MV-4-11 (cell line): Measurements from ENCODE around the gene FPGS.
A peak's percentile ranks its signal among the peaks of the same experiment; 100 is the strongest.
"Not testable (repeated sequence)": the region's sequence is repeated elsewhere in the genome, so short reads cannot be mapped to it uniquely, and the experiment has no call there.

ENCODE experiments used
- DNase-seq: peaks from one replicate; lab custom pipeline; 2025; lab: John Stamatoyannopoulos, UW

Gene FPGS

GRCh38 chr9:127838375-127839078 lies 35.8 kb downstream of the FPGS start:
- DNase-seq: no peak

GRCh38 chr9:127841087-127841835 lies 38.6 kb downstream of the FPGS start:
- no peak for DNase-seq

- DNase-seq: no peak
Observed at GRCh38 chr9:127844821-127845359, 42.2 kb downstream of the FPGS start.

- DNase-seq: not testable (repeated sequence)
Observed at GRCh38 chr9:127845619-127846018, 42.9 kb downstream of the FPGS start.

GRCh38 chr9:127846443-127847177 lies 43.9 kb downstream of the FPGS start:
- DNase-seq: no peak

- peak; percentile 69 for DNase-seq
Observed at GRCh38 chr9:127847178-127847510, 44.5 kb downstream of the FPGS start.

GRCh38 chr9:127847833-127848755 lies 45.4 kb downstream of the FPGS start:
- DNase-seq: no peak

GRCh38 chr9:127848756-127849504 lies 46.2 kb downstream of the FPGS start:
- DNase-seq: no peak

GRCh38 chr9:127850286-127850830 lies 47.7 kb downstream of the FPGS start:
- no peak for DNase-seq

GRCh38 chr9:127852829-127853228 lies 50.1 kb downstream of the FPGS start:
- DNase-seq: no peak

GRCh38 chr9:127853312-127854183 lies 50.9 kb downstream of the FPGS start:
- DNase-seq: peak; percentile 10

GRCh38 chr9:127854184-127854806 lies 51.6 kb downstream of the FPGS start, which contains the start of gene ENG:
Gene ENG (minus strand): TSS chr9:127854658. CDS start chr9:127854355, 303 bp downstream.
- peak; percentile 30 for DNase-seq

- no peak for DNase-seq
Observed at GRCh38 chr9:127854960-127855359, 52.3 kb downstream of the FPGS start.

GRCh38 chr9:127855522-127855921 lies 52.8 kb downstream of the FPGS start:
- DNase-seq: no peak

GRCh38 chr9:127856094-127856728 lies 53.5 kb downstream of the FPGS start:
- no peak for DNase-seq

- DNase-seq: no peak
Observed at GRCh38 chr9:127856729-127857116, 54.0 kb downstream of the FPGS start.

GRCh38 chr9:127857278-127857677 lies 54.6 kb downstream of the FPGS start:
- DNase-seq: no peak

- no peak for DNase-seq
Observed at GRCh38 chr9:127858041-127858512, 55.4 kb downstream of the FPGS start.
